HG03135 (cell line): Measurements from ENCODE around the gene ERCC2.
"Not testable (repeated sequence)": the region's sequence is repeated elsewhere in the genome, so short reads cannot be mapped to it uniquely, and the experiment has no call there.

Experiments used
- ATAC-seq: cut with Tn5 transposase; IDR thresholded peaks from one replicate; pipeline ENCODE4 v1.9.1; 2021; ENCODE audit warnings: mild to moderate bottlenecking, moderate library complexity; ENCODE audit not compliant: unreplicated experiment

ERCC2 gene

GRCh38 chr19:45339629-45340028, 30.7 kb downstream of the ERCC2 start:
- ATAC-seq, result no peak

- no peak for ATAC-seq
Measured at GRCh38 chr19:45336696-45337251, 33.6 kb downstream of the ERCC2 start.

GRCh38 chr19:45334881-45335280, 35.5 kb downstream of the ERCC2 start:
- not testable (repeated sequence) for ATAC-seq

- ATAC-seq, result no peak
Measured at GRCh38 chr19:45333609-45334303, 36.6 kb downstream of the ERCC2 start.

GRCh38 chr19:45331411-45331810, 39.0 kb downstream of the ERCC2 start:
- no peak for ATAC-seq

GRCh38 chr19:45327404-45328143, 42.8 kb downstream of the ERCC2 start:
- ATAC-seq, result no peak

GRCh38 chr19:45324349-45324907, 45.9 kb downstream of the ERCC2 start:
- no peak for ATAC-seq

- no peak for ATAC-seq
Measured at GRCh38 chr19:45323671-45324081, 46.7 kb downstream of the ERCC2 start.

- ATAC-seq, result no peak
Measured at GRCh38 chr19:45322744-45323281, 47.6 kb downstream of the ERCC2 start, which contains the start of gene CKM. Gene CKM, minus strand, starts transcription at chr19:45322875. Its CDS starts 3,162 bp downstream, at chr19:45319713.

- ATAC-seq, result no peak
Measured at GRCh38 chr19:45322311-45322710, 48.1 kb downstream of the ERCC2 start.

- ATAC-seq, result no peak
Measured at GRCh38 chr19:45321848-45322247, 48.5 kb downstream of the ERCC2 start.

- no peak for ATAC-seq
Measured at GRCh38 chr19:45320997-45321775, 49.2 kb downstream of the ERCC2 start.

- ATAC-seq, result no peak
Measured at GRCh38 chr19:45315304-45315703, 55.1 kb downstream of the ERCC2 start.

GRCh38 chr19:45314708-45315245, 55.6 kb downstream of the ERCC2 start:
- no peak for ATAC-seq

- ATAC-seq, result not testable (repeated sequence)
Measured at GRCh38 chr19:45312285-45312684, 58.1 kb downstream of the ERCC2 start.

- ATAC-seq, result no peak
Measured at GRCh38 chr19:45311621-45312020, 58.8 kb downstream of the ERCC2 start.

GRCh38 chr19:45309322-45309721, 61.1 kb downstream of the ERCC2 start:
- not testable (repeated sequence) for ATAC-seq

GRCh38 chr19:45307361-45307760, 63.0 kb downstream of the ERCC2 start:
- no peak for ATAC-seq

- ATAC-seq, result no peak
Measured at GRCh38 chr19:45306518-45307027, 63.8 kb downstream of the ERCC2 start.

- ATAC-seq, result no peak
Measured at GRCh38 chr19:45306040-45306439, 64.3 kb downstream of the ERCC2 start.
